Endothelial cell (in vitro differentiated cells): ENCODE data around the gene MACROD2. TPM values are rescaled to one million over a fixed set of nuclear protein-coding genes. Genes with fewer than 3 reads are reported as not detected.

Source experiments
- DNase-seq: peaks from one replicate; pipeline ENCODE4 v3.0.0; 2021; ENCODE audit warnings: low spot score
- H3K27ac Mint-ChIP-seq: one replicate; pipeline ENCODE4 v1.8.0; 2021; ENCODE audit warnings: mixed read lengths, inconsistent platforms; ENCODE audit not compliant: unreplicated experiment
- H3K27me3 Mint-ChIP-seq: one replicate; pipeline ENCODE4 v1.8.0; 2021; ENCODE audit warnings: mild to moderate bottlenecking, moderate library complexity, mixed read lengths, inconsistent platforms; ENCODE audit not compliant: unreplicated experiment
- H3K36me3 Mint-ChIP-seq: one replicate; pipeline ENCODE4 v1.8.0; 2021; ENCODE audit warnings: mild to moderate bottlenecking, low read depth, mixed read lengths, inconsistent platforms; ENCODE audit not compliant: unreplicated experiment
- H3K4me1 Mint-ChIP-seq: one replicate; pipeline ENCODE4 v1.8.0; 2021; ENCODE audit warnings: mild to moderate bottlenecking, mixed read lengths, inconsistent platforms; ENCODE audit not compliant: unreplicated experiment
- H3K4me3 Mint-ChIP-seq: one replicate; pipeline ENCODE4 v1.8.0; 2021; ENCODE audit warnings: mild to moderate bottlenecking, mixed read lengths, inconsistent platforms; ENCODE audit not compliant: unreplicated experiment
- H3K9me3 Mint-ChIP-seq: one replicate; pipeline ENCODE4 v1.8.0; 2021; ENCODE audit warnings: mixed read lengths, inconsistent platforms; ENCODE audit not compliant: unreplicated experiment
- CTCF ChIP-seq: fragments of 200-600 bp; sonication (generic); IDR thresholded peaks from one replicate; pipeline ENCODE4 v1.5.0; 2021; ENCODE audit warnings: antibody characterized with exemption; ENCODE audit not compliant: unreplicated experiment
- total RNA-seq: library from RNA; stranded (reverse); fragmentation: NEBNext Ultra II Directional; extraction: Animal tissue kit (Norgen Biotek cat#: 25700); gene quantifications from one replicate; pipeline ENCODE4 v1.2.1, GENCODE V29; 2021; ENCODE audit not compliant: unreplicated experiment

Gene MACROD2
- total RNA-seq, 1 donor from 2014 or later: 6.4 TPM

DNA sequence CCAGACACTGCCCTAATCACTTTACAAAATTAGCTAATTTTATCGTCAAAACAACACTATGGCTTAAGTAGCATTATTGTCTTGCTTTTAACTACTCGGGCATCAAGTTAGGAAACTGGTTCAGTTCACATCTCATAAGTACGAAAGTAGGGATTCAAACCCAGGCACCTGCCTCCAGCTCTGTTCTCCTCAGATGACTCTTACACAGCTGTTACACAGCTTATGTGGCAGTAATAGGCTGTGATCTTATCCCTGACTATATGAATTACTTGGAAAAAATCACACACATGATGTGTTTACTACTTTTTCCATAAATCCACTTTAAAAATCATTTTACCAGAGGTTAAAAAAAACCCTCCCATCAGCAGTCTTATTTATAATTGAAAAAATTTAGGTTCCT, 731.3 kb downstream of the MACROD2 start:
- H3K27ac Mint-ChIP-seq: no peak overlapping the region
- no peaks in the 10 kb centered on the region for H3K36me3 Mint-ChIP-seq
- no peak overlapping the region for H3K4me3 Mint-ChIP-seq
- TF ChIP-seq CTCF: no peak
- DNase-seq: no peak
- H3K4me1 Mint-ChIP-seq: no peaks in the 10 kb centered on the region
- H3K27me3 Mint-ChIP-seq: no peaks in the 10 kb centered on the region
- H3K9me3 Mint-ChIP-seq: no peaks in the 10 kb centered on the region

DNA sequence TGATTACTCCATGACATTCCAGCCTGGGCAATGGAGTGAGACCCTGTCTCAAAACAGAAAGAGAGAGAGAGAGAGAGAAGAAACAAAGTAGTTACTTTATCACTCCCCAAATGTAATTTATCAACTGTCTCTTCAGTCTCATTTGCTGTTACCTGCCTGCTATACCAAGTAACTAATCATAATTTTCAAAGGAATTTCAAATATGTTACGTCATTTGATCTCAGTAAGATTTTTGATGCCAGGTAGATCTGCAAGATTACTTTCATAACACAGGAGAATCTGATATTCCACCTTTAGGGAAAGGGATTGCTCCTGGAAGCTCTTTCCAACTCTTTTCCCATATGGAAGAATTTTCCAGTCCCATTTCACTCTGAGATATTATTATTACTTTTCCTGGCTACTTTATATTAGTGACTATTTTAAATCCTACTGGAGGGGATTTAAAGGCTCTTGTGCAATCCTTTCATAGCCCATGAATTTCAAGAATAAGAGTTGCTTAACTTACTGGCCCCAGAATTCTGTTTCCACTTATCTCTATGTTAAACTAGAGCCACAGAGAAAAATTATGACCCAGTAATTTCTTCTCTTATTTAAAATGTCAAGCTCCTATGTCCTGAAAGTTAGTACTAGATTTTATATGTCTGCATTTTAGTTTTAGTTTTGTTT, 732.3 kb downstream of the MACROD2 start:
- TF ChIP-seq CTCF: no peak
- DNase-seq: no peak
- Mint-ChIP-seq H3K4me1 (no peaks in the 10 kb centered on the region), H3K4me3 (no peak overlapping the region), H3K36me3 (no peaks in the 10 kb centered on the region), H3K27me3 (no peaks in the 10 kb centered on the region), H3K27ac (no peak overlapping the region), H3K9me3 (no peaks in the 10 kb centered on the region)

DNA sequence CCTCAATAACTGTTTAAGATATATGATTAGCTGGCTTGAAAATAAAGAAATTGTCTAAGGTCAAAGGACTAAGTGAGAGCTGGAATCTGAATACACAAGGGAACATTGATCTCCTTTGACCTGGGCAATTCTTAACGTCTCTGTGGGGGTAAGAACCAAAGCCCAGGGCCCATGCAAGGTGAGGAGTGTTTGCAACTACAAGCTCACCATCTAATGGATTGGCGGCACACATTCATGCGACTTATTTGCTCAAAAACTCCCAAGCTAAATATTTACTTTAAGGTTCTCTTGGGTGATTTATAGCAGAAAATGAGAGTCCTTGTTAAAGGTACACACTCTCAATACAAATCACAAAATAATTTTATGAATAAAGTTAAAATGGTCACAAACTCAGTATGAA, 734.1 kb downstream of the MACROD2 start:
- Mint-ChIP-seq H3K36me3 (no peaks in the 10 kb centered on the region), H3K4me3 (no peak overlapping the region), H3K4me1 (no peaks in the 10 kb centered on the region), H3K9me3 (no peaks in the 10 kb centered on the region), H3K27ac (no peak overlapping the region), H3K27me3 (no peaks in the 10 kb centered on the region)
- no peak for TF ChIP-seq CTCF
- no peak for DNase-seq

GRCh38 chr20:14732343-14732742, 737.0 kb downstream of the MACROD2 start:
- no peak overlapping the region for H3K4me3 Mint-ChIP-seq
- H3K27me3 Mint-ChIP-seq: no peaks in the 10 kb centered on the region
- no peak for DNase-seq
- H3K36me3 Mint-ChIP-seq: no peaks in the 10 kb centered on the region
- H3K9me3 Mint-ChIP-seq: no peaks in the 10 kb centered on the region
- no peak for TF ChIP-seq CTCF
- H3K4me1 Mint-ChIP-seq: no peaks in the 10 kb centered on the region
- H3K27ac Mint-ChIP-seq: no peak overlapping the region

DNA sequence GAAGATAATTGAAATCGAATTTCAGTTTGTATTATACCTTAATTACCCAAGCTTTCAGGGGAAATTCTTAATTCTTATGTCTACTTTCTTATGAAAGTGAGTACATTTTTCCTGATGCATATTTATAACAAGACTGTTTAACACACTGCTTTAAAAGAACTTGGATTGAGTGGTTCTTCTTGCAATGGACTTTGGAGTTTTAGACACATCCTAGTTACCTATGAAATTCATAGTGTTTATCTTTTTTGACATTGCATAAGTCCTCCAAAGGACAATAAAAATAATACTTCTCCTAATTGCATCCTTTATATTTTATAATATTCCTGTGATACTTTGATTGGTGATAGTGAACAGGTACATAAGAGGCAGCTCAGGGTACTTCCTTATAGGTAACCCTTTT, 737.7 kb downstream of the MACROD2 start:
- Mint-ChIP-seq H3K36me3 (no peaks in the 10 kb centered on the region), H3K27me3 (no peaks in the 10 kb centered on the region), H3K9me3 (no peaks in the 10 kb centered on the region), H3K27ac (no peak overlapping the region), H3K4me1 (no peaks in the 10 kb centered on the region), H3K4me3 (no peak overlapping the region)
- TF ChIP-seq CTCF: no peak
- no peak for DNase-seq
